Measurements from ENCODE around the gene INTS1.
A peak's percentile ranks its signal among the peaks of the same experiment; 100 is the strongest.
"Not testable (repeated sequence)": the region's sequence is repeated elsewhere in the genome, so short reads cannot be mapped to it uniquely, and the experiment has no call there.

INTS1 gene

GRCh38 chr7:1444925-1445322 lies 59.3 kb downstream of the INTS1 start:
- DNase-seq: no peak

- DNase-seq: no peak
These were observed 59.8 kb downstream of the INTS1 start for GRCh38 chr7:1444214-1444924.

GRCh38 chr7:1443587-1444200 lies 60.5 kb downstream of the INTS1 start:
- not testable (repeated sequence) for DNase-seq

- no peak for DNase-seq
These were observed 61.6 kb downstream of the INTS1 start for GRCh38 chr7:1442355-1443124.

- no peak for DNase-seq
These were observed 62.4 kb downstream of the INTS1 start for GRCh38 chr7:1441615-1442354.

GRCh38 chr7:1440620-1441019 lies 63.6 kb downstream of the INTS1 start:
- no peak for DNase-seq

- no peak for DNase-seq
These were observed 64.5 kb downstream of the INTS1 start for GRCh38 chr7:1439373-1440363.

- DNase-seq: no peak
These were observed 65.4 kb downstream of the INTS1 start for GRCh38 chr7:1438821-1439220.

- no peak for DNase-seq
These were observed 66.0 kb downstream of the INTS1 start for GRCh38 chr7:1438208-1438607.

- DNase-seq: no peak
These were observed 66.9 kb downstream of the INTS1 start for GRCh38 chr7:1437155-1437880.

GRCh38 chr7:1436608-1437007 lies 67.6 kb downstream of the INTS1 start:
- no peak for DNase-seq

GRCh38 chr7:1434891-1435670 lies 69.1 kb downstream of the INTS1 start:
- DNase-seq: no peak

- no peak for DNase-seq
These were observed 69.9 kb downstream of the INTS1 start for GRCh38 chr7:1434165-1434718.

GRCh38 chr7:1433128-1433920 lies 70.9 kb downstream of the INTS1 start:
- DNase-seq: no peak

GRCh38 chr7:1432411-1433082 lies 71.6 kb downstream of the INTS1 start:
- DNase-seq: peak; percentile 69

GRCh38 chr7:1431634-1432380 lies 72.4 kb downstream of the INTS1 start:
- DNase-seq: no peak

- no peak for DNase-seq
These were observed 73.0 kb downstream of the INTS1 start for GRCh38 chr7:1431226-1431625.

Measured in activated CD4-positive, alpha-beta T cell treated with anti-CD3 and anti-CD28 coated beads for 1 hour (primary cell).